Chondrocyte (in vitro differentiated cells): ENCODE results near the gene ANXA2R. TPM values are rescaled to one million over a fixed set of nuclear protein-coding genes. Genes with fewer than 3 reads are reported as not detected.

Experiments
- DNase-seq: peaks from one replicate; pipeline ENCODE4 v3.0.0; 2021; ENCODE audit warnings: mixed read lengths, low spot score
- H3K27ac Mint-ChIP-seq: one replicate; pipeline ENCODE4 v1.8.0; 2021; ENCODE audit warnings: mild to moderate bottlenecking, moderate library complexity, mixed read lengths; ENCODE audit not compliant: unreplicated experiment
- H3K27me3 Mint-ChIP-seq: 2 replicates; pipeline ENCODE4 v1.8.0; 2021; ENCODE audit warnings: low read depth, mixed read lengths
- H3K36me3 Mint-ChIP-seq: 2 replicates; pipeline ENCODE4 v1.8.0; 2021; ENCODE audit warnings: low read depth, mixed read lengths
- H3K4me1 Mint-ChIP-seq: 2 replicates; pipeline ENCODE4 v1.8.0; 2021; ENCODE audit warnings: low read depth, mild to moderate bottlenecking, mixed read lengths
- H3K4me3 Mint-ChIP-seq: one replicate; pipeline ENCODE4 v1.8.0; 2021; ENCODE audit warnings: mild to moderate bottlenecking, moderate library complexity, mixed read lengths; ENCODE audit not compliant: unreplicated experiment
- H3K9me3 Mint-ChIP-seq: 2 replicates; pipeline ENCODE4 v1.8.0; 2021; ENCODE audit warnings: low read depth, mixed read lengths
- CTCF ChIP-seq: fragments of 200-600 bp; sonication (generic); IDR thresholded peaks from 2 replicates; pipeline ENCODE4 v1.5.0; 2021; ENCODE audit warnings: antibody characterized with exemption, mild to moderate bottlenecking, moderate library complexity
- total RNA-seq: library from RNA; stranded (reverse); gene quantifications from 3 replicates; pipeline ENCODE4 v1.2.1, GENCODE V29; 2021

Gene ANXA2R
- total RNA-seq, 1 donor from 2014 or later = 1.2 TPM

GRCh38 chr5:43006424-43007202 is 33.5 kb downstream of the ANXA2R start:
- H3K9me3 Mint-ChIP-seq = no peaks in the 10 kb centered on the region
- H3K36me3 Mint-ChIP-seq = no peaks in the 10 kb centered on the region
- H3K4me1 Mint-ChIP-seq = peaks cover 24% of the 10 kb centered on the region
- TF ChIP-seq CTCF = no peak
- peak overlapping the region; percentile 79 for H3K4me3 Mint-ChIP-seq
- peak overlapping the region; percentile 96 for H3K27ac Mint-ChIP-seq
- DNase-seq = no peak
- no peaks in the 10 kb centered on the region for H3K27me3 Mint-ChIP-seq

GRCh38 chr5:43005031-43005430 is 35.1 kb downstream of the ANXA2R start:
- Mint-ChIP-seq H3K36me3 (no peaks in the 10 kb centered on the region), H3K27me3 (no peaks in the 10 kb centered on the region), H3K27ac (no peak overlapping the region), H3K4me1 (peaks cover 32% of the 10 kb centered on the region), H3K9me3 (no peaks in the 10 kb centered on the region), H3K4me3 (no peak overlapping the region)
- DNase-seq = no peak
- no peak for TF ChIP-seq CTCF

- H3K27me3 Mint-ChIP-seq = no peaks in the 10 kb centered on the region
- no peak for DNase-seq
- TF ChIP-seq CTCF = no peak
- H3K4me1 Mint-ChIP-seq = peaks cover 19% of the 10 kb centered on the region
- no peaks in the 10 kb centered on the region for H3K9me3 Mint-ChIP-seq
- no peaks in the 10 kb centered on the region for H3K36me3 Mint-ChIP-seq
- no peak overlapping the region for H3K4me3 Mint-ChIP-seq
- H3K27ac Mint-ChIP-seq = no peak overlapping the region
Observed at GRCh38 chr5:43001748-43002147, 38.4 kb downstream of the ANXA2R start.

GRCh38 chr5:43000914-43001313 is 39.2 kb downstream of the ANXA2R start:
- Mint-ChIP-seq H3K27me3 (no peaks in the 10 kb centered on the region), H3K27ac (no peak overlapping the region), H3K36me3 (no peaks in the 10 kb centered on the region), H3K4me1 (peaks cover 15% of the 10 kb centered on the region), H3K4me3 (peak overlapping the region; percentile 55), H3K9me3 (no peaks in the 10 kb centered on the region)
- TF ChIP-seq CTCF = no peak
- DNase-seq = no peak

GRCh38 chr5:43000111-43000840 is 39.8 kb downstream of the ANXA2R start:
- Mint-ChIP-seq H3K27ac (peak overlapping the region; percentile 80), H3K27me3 (no peaks in the 10 kb centered on the region), H3K36me3 (no peaks in the 10 kb centered on the region), H3K4me3 (peak overlapping the region; percentile 75), H3K9me3 (no peaks in the 10 kb centered on the region), H3K4me1 (peaks cover 17% of the 10 kb centered on the region)
- peak; percentile 30 for TF ChIP-seq CTCF
- no peak for DNase-seq
